NCI-H2171 (cell line): Measurements from ENCODE around the gene NR2E3.

Source experiments
- DNase-seq: peaks from one replicate; lab custom pipeline; 2025; lab: John Stamatoyannopoulos, UW

The NR2E3 gene

DNA sequence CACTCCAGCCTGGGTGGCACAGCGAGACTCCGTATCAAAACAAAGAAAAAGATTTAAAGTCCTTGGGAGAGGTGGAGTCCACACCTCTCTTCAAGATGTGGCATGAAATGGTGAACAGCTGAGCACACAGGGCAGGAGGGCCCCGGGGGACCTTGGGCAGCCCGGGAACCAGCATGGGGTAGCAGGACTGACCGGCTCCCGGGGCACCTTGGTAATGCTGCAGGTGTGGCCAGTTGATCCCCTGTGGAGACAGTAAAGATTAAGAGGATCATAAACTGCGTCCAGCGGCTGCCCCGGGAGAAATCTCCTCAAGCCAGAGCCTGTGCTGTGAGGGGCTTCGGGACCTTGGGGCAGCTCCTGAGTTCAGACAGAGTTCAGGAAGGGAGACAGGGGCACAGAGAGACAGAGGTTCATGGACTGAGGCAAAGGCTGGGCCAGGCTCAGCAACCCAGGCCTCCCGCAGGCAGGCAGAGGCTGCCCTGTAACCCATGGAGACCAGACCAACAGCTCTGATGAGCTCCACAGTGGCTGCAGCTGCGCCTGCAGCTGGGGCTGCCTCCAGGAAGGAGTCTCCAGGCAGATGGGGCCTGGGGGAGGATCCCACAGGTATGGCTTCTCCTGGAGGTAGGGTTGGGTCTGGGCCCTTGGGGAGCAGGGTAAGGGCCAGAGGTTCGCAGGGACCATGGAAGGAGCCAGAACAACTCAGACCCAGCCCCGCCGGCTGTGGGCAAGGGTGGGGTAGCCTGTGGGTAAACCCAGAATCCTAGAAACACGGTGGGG, at the start of gene NR2E3:
NR2E3 (plus strand) TSS at position 299 of the 780 bp plus-strand sequence; CDS start at position 489, 190 bp downstream.
- no peak for DNase-seq

- no peak for DNase-seq
These were observed 49.5 kb upstream of the NR2E3 start for GRCh38 chr15:71760852-71761251.

DNA sequence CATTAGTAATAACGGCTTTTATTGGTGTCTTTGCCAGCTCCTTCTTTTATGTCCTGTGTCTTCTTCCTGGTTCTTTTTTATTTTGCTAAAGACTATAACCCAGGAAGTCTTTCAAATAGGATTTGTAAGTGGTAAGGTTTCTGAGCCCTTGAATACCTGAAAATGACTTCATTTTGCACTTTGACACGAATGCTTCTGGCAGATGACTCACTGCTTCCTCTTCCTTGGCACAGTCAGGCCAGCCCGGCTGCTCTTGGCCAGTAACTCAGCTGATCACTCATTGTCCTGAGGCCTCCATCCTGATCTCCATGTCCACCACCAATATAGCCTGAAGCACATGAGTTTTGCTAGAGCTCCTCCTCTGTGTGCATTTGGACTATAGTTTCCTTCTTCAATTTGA, 48.7 kb upstream of the NR2E3 start:
- no peak for DNase-seq

DNA sequence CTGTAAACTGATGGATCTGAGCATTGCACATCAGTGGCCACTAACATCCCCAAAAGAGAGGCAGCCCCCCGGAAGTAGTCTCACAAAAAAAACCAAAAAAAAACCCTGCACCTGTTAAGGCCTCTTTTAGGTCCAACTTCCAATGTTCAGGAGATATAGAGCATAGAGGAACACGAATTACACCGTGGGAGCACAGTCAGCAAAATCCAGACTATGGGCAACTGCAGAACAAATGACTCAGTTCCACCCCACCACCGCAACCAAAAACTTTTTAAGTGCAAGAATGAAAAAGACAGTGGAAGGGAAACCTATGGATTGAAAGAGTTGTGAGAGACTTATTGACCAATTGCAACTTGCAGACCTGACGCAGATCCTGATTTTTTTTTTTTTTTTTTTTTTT, 42.2 kb upstream of the NR2E3 start:
- DNase-seq, result no peak

GRCh38 chr15:71773206-71773859, 37.0 kb upstream of the NR2E3 start:
- no peak for DNase-seq

DNA sequence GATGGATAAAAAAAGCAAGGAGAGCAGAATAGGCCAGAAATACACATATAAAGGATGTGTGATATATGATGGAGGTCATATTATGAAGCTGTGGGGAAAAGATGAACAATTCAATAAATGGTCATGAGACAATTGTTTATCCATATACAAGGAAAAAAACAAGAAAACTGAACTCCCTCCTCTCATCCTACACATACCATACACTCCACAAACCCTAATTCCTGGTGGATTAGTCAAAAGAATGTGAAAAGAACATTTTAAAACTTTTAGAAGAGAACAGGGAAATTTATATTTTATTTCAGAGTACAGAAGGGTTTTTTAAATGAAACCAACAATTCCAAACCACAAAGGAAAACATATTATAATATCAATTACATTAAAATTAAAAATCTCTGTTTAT, 34.5 kb upstream of the NR2E3 start:
- DNase-seq, result no peak

- no peak for DNase-seq
These were observed 34.0 kb upstream of the NR2E3 start for GRCh38 chr15:71776304-71776703.

- DNase-seq, result no peak
These were observed 33.0 kb upstream of the NR2E3 start for GRCh38 chr15:71777216-71777943.

DNA sequence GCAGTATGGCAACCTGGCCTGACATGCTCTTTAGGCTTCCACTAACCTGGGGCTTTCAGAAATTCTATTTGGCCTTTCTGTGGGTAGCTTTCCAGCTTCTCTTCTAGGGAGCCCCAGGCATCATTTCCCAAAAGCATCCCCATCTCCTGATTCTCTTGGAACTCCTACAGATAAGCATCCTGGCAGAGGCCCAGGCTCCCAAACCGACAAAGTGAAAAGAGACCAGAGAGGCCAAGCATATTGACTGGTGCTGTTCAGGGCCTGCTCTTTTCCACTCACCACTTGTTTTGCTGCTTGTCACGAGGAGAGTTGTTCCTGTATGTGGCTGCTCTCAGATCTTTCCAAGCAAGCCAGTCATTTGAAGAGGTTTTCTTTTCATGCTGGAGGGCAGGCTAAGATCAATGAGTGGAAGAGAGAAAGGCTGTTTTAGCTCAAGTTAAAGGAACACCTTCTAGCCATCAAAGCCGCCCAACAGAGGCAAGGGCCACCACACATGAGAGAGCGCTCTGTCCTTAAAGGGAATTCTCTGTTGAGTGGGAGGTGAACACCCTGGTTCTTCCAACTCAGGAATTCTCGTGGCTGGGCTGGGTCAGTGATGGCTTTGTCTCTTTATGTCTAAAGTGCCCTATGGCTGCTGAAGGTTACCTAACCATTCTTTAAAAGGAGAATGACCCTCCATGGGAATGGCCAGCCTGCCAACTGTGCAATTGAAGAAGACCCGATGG, 31.1 kb upstream of the NR2E3 start:
- no peak for DNase-seq

DNA sequence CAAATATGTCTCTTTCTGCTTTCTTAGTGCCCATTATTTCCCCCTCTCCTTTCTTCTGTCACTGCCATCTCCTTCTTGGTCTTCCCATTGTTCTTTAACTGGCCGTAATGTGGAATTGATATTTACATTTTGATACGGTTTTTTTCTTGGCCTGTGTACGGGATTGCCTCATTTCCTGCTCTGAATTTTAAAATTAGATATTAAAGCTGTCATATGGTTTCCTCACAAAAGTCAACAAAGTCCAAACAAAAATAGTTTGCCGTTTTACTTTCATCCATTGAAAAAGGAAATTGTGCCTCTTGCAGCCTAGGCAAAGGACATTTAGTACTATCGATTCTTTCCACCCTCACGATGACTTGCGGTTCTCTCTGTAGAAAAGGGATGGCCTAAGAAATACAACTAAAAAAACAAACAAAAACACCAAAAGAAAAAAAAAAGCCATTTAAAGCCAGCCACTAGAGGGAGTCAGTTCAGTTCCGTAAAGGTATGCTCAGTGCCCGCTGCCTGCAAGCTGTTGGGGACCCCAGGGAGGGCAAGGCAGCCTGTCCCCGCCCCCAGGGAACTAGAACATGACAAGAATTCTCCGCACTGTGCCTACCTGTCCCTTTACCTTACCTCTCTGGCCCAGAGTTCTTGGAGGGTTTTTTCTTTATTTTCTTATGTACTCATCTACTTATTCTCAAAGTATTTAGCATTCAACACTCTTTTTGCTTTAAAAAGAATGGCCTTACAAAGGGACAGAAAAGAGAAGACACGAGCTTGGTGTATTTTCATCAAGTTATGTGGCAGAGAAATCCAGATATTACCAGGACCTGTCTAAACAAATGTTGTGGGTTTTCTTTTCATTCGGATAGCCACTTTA, 30.0 kb upstream of the NR2E3 start:
- DNase-seq, result peak; percentile 77

DNA sequence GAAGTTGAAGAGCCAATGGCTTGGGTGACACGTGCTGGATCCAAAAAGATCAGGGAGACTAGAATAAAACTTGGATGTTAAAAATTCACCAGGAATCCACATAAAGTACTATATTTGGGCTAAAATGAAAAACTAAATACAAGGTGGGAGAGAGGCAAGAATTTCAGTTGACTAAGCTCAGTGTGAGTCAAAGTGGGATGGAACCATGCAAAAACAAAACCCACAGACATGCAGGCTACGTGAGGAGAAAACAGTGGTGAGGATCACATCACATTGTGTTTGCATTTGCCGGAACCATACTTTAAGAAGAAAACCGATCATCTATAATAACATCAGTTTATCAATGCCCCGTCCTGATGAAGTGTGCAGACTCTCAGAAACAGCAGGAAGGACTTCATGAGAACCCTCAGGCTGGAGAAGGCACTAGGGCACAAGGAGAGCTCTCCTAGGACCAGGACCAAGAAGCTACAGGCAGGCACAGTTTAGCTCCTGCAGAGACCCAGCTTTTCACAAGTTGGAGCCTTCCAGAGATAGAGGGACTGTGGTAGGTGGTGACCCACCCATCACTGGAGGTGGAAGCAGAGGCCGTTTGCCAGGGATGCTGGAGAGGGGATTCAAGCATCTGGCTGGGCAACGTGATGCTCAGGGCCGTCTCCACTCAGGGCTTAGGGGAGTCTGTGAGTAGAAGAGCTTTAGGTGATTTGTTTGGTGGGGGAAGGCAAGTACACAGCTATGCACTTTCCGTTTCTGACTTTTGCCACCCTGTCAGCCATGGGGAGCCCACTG, 29.0 kb upstream of the NR2E3 start:
- no peak for DNase-seq

DNA sequence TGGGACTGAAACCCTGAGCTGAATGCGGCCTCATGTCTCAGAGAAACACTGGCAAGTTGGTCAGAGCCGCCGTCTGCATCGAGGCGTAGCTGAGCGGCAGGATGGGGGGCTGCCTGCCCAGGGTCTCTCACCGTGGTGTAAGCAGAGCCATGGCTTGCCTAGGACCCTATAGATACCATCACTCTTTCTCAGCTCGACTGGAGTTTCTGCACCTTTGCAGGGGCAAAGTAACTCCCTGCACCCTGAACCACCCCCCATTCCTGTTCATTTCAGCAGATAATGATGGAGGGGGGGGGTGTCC, 28.4 kb upstream of the NR2E3 start:
- no peak for DNase-seq

- DNase-seq, result no peak
These were observed 27.8 kb upstream of the NR2E3 start for GRCh38 chr15:71782422-71783165.

DNA sequence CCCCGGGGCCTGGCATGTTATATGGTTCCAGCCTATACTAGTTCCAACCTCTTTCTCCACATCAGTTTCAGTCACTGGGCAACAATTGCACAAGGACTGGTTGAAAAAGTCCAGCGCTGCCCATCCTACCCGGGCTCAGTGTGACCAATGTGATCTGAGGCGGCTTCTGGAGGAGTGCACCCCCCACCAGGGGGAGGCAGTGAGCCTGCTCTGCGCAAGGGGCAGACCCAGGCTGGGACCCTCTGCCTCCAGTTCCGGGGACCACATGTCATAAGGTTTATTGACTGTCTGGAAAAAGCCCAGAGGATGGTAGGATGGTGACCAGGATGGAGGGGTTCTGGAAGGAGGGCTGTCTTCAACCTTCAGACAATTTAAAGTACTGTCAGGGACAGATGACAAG, 25.6 kb upstream of the NR2E3 start:
- no peak for DNase-seq

- no peak for DNase-seq
These were observed 24.4 kb upstream of the NR2E3 start for GRCh38 chr15:71785996-71786395.

DNA sequence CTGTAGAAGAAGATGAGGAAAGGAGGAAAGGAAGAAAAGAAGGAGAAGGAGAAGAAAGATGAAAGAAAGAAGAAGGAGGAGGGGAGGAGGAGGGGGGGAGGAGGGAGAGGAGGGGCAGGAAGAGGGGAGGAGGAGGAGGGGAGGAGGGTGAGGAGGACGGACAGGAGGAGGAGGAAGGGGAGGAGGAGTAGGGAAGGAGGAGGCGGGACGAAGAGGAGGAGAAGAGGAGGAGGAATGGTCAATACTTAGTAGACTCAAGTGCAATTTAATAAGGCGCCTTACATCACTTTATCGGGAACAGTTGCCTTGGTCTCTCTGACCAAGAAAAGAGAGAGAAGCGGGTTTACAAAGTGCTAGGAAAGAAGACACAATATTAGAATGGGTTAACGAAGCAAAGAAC, 23.7 kb upstream of the NR2E3 start:
- no peak for DNase-seq

DNA sequence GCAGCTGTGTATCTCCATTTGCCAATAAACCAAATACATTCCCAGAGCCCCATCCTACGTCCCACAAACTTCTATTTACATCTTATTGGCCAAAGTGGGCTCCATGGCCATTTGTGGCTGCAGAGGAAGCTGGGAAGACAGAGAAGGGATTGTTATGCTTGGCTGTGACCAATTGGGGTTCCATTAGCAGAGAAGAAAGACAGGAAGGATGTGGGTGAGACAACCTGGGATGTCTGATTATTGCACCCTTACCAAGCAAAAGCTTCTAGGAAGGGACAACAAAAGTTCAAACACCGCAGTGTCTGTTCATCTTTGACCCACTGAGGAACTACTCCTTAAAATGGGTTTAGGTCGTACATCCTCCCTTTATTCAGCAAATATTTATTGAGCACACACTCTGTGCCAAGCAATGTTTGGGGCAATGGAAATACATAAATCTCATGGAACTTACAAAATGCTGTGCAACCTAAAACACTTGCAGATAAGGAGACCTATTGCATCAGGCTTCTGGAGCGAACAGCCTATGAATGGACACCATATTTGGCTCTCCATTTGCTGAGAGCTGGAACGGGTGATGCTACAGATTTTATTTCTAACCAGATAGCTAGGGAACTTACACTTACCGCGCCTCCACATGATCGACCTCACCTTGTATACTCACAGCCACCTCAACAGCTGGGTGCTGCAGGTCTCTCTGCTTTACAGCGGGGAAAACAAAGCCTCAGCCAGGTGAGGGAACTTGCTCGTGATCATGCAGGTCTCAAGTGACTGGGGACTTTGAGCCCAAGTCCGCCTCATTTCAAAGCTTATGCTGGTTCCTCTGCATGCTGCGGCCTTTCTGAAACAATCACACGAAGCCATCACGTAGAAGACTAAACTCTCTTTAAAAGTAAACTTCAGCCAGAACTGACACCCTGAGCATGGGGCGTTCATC, 21.4 kb upstream of the NR2E3 start:
- no peak for DNase-seq

- no peak for DNase-seq
These were observed 20.7 kb upstream of the NR2E3 start for GRCh38 chr15:71789616-71790015.

DNA sequence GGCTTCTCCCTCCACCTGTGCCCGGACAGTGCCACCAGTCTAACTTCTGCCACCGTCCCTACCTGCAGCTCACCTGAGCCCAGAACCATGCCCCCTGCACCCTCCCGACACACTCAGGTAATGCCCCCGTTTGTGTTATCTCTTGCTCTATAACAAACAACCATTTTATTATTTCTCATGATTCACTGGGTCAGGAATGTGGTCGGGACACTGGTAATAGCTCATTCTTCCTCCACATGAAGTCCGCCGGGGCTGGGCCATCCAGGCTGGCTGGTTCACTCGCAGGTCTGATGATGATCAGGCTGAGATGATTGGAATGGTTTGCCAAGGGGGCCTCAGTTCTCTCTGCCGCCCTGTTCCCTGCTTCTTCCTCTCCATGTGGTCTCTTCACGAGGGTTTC, 20.3 kb upstream of the NR2E3 start:
- no peak for DNase-seq
